Stimulated activated CD4-positive, alpha-beta T cell treated with anti-CD3 and anti-CD28 coated beads, Interleukin-15, amount 100 ng/mL, for 48 hours (primary cell): ENCODE data around the gene EDIL3.

ENCODE experiments used
- DNase-seq, 2 donors: peaks; one replicate each; pipeline ENCODE4 v3.0.0-alpha.2; 2020; ENCODE audit warnings: low read depth in 2 of 2

The EDIL3 gene

DNA sequence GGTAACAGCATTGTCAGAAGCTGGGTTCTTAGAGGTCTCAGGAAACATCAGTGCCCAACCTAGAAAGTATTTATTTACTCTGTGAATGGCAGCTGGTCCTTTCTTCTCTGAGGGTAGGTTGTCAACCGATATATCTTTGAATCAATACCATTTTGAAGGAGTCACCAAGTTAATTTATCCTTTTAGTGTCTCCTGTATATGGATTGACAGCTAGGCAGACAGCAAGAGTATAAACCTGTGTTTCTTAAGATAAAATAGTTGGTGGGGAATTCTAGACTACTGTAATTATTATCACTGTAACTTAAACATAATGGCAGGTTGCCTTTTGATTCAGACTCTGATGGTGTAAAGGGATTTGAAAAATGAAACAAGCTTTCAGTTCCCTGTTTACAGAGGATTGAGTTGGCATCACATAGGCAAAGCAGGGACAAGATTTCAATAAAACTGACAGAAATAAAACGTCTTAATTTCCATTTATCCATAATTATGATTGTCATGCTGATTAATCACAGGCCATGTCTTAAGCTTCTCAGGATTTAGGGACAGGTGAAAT, 473.2 kb downstream of the EDIL3 start:
- no peak for DNase-seq

DNA sequence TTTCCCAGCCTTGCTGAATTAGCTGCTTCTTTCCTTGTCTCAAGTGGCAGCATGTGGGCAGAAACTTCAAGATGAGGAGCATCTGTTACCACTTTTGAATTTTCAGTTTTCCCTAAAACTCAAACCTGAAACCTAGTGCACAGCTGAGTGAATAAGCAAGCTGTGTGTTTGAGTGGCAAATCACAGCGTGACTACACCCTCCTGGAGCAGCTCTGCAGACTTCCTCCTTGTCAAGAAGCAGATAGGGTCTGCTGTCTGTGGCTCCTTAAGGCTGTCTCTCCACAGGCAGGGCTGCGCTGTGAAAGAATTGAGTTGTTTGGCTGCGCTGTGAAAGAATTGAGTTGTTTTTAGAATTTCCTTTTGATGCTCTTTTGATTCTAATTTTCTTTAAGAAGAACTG, 484.4 kb downstream of the EDIL3 start:
- no peak for DNase-seq

DNA sequence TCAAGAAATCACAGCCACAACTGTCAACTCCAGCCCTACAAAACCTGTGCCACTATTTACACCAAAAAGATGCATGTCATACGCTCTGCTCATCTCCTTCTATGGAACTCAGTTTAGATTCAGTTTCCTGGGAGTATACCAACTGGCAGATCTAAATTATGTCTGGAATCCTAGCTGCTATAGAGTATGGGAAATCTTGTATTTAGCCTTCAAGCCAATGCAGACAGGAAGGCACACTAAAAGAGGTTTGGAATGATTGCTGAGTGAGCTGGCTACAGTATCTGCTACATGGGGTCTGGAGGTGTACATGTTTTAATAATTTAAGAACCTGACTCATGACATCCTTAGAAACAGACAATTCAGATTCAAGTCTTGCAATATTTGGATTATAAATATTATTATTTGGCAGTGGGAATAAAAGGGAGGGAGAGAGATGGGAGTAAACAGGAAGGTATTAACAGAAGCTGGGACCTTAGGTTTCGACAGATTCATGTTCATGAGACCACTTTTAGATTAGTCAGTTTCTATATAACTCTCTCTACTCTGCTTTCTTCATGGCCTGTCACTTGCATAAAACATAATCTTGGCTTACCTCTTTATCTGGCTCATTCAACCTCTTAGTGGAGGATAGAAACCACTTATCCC, 485.2 kb downstream of the EDIL3 start:
- no peak for DNase-seq

DNA sequence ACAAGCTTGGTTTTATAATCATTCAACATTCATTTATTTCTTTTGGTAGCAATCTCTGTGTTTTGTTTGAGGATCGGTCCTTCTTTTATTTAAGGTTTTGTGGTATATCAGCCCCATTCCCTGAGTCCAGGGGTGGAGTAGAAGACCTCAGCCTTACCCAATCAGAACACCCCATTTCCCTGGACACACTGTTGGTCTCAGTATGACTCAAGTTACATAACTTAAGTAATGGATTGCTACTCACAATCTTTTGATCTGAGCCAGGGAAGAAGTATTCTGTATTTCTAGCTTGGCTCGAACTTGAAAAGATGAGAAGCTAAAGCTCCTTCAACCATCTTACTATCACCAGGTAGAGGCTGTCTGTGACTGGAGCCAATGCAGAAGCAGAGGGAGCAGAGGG, 488.8 kb downstream of the EDIL3 start:
- no peak for DNase-seq

DNA sequence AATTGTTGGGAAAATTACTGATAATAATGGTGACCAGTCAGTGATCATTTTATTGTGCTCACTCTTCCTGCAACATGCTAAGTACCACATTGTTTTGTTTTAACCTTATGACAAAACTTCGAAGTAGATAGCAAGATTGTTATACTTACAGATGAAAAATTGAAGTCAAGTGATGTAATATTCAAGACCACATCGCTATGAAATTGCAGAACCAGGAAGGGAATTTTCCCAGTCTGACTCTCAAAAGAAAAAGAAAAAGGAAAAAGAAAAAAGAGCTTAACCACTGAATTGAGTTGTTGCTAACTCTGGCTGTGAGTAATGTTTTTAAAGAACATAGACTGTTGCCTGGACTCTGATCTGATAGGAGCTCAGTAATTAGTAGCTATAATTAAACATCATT, 493.4 kb downstream of the EDIL3 start:
- DNase-seq, result no peak
